HG03565 (cell line): Measurements from ENCODE around the gene ATP1A3.
A peak's percentile ranks its signal among the peaks of the same experiment; 100 is the strongest.

Source experiments
- ATAC-seq: cut with Tn5 transposase; IDR thresholded peaks from one replicate; pipeline ENCODE4 v1.9.1; 2021; ENCODE audit warnings: mild to moderate bottlenecking, moderate library complexity; ENCODE audit not compliant: unreplicated experiment

Gene ATP1A3

DNA sequence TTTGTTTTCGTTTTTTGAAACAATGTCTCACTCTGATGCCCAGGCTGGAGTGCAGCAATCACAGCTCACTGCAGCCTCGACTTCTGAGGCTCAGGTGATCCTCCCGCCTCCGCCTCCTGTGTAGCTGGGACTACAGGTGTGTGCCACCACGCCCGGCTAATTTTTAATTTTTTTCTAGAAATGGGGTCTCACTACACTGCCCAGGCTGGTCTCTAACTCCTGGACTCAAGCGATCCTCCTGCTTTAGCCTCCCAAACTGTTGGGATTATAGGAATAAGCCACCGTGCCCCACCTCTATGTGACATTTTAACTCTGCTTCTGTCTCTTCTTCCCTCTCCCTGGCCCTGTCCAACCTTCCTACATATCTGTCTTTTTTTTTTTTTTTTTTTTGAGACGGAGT lies 5.1 kb downstream of the ATP1A3 start:
- ATAC-seq = no peak

DNA sequence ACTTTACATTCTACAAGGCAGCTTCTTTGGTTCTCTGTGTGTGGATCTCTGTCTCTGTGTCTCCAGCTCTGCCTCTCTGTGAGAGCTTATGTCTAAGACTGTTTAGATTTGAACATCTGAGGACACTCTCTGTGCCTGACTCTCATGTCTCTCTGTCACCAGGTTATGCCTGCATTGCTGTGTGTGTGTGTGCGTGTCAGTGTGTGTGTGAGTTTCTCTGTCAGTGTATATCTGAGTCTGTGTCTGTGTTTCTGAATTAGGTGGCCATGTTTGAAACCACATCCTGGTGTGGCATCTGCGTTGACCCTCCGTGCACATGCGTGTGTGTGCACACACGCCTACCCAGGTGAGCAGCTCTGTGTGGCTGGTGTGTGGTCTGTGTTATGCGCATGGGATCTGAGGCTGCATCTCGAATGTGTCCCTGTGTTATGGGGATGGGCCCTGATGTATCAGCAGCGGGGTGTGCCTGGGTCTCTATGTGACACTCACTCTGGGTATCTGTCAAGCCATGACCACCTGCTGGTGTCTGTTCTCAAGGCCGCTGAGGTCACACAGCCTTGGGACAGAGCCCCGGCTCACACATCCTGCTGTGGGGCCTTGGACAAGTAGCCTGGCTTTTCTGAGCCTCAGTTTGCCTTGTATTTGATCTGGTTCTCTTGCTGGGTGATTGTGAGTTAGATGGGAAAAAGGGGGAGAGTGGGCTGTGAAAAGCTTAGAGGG lies 6.7 kb downstream of the ATP1A3 start:
- no peak for ATAC-seq

GRCh38 chr19:41984961-41985360 lies 9.1 kb downstream of the ATP1A3 start:
- ATAC-seq = no peak

DNA sequence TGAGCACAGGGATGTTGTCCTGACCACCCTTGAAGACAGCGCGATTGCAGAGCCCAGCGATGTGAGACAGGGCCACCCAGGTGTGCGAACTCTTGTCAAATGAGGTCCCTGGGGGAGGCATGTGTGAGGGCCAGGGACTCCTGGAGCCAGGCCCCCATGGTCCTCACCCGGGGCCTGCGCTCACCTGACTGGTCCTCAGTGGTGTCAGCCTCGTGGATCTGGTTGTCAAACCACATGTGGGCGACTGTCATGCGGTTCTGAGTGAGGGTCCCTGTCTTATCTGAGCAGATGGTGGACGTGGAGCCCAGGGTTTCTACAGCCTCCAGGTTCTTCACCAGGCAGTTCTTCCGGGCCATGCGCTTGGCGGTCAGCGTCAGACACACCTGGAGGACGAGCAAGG lies 12.3 kb downstream of the ATP1A3 start:
- ATAC-seq = no peak

DNA sequence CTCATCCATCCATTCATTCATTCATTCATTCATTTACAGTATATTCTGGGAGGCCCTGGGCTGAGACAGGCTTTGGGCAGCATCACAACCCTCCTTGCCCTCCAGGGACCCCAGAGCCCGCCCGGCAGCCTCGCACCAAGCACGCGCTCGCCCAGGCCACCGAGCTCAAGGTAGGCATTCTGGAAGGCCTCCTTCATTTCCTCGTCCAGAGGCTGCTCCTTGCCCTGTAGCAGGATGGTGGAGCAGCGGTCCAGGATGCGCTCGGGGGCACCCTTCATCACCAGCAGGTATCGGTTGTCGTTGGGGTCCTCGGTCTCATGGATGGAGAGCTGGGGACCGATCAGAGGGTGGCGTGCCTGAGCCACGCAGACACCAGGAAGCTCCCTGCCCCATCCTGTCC lies 15.6 kb downstream of the ATP1A3 start:
- no peak for ATAC-seq

GRCh38 chr19:41977916-41978315 lies 16.1 kb downstream of the ATP1A3 start:
- ATAC-seq = no peak

GRCh38 chr19:41974652-41975051 lies 19.4 kb downstream of the ATP1A3 start:
- ATAC-seq = no peak

- ATAC-seq = no peak
Observed at GRCh38 chr19:41971363-41971762, 22.7 kb downstream of the ATP1A3 start.

GRCh38 chr19:41969772-41970458 lies 24.1 kb downstream of the ATP1A3 start:
- no peak for ATAC-seq

- ATAC-seq = no peak
Observed at GRCh38 chr19:41968751-41969595, 25.1 kb downstream of the ATP1A3 start.

DNA sequence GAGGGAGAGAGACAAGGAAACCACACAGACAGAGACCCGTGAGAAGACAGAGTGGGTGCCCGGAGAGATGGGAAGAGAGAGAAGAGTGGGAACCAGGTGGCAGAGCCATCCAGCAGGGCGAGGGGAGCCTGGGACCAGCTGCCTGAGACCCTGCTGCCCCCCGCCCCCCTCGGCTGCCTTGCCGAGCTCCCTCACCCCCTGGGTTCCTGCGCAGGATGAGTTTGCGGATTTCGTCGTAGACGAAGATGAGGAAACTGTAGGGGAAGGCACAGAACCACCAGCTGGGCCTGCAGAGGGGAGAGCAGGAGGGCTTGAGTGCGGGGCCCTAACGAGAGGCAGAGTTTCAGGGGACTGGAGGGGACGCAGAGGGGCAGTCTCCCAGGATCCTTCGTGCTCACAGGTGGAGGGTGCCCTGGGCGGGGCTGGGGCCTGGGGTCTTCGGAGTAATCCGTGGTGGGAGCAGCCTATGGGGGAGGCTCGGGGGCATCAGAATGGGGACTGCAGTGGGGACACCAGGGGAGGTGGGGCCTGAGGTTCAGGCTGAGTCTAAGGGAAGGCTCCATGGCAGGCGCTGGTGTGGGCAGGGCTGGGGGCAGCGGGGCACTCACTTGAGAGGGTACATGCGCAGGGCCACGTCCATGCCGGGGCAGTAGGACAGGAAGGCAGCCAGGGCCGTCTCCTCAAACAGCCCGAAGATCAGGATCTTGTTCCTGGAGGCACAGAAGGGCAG lies 26.8 kb downstream of the ATP1A3 start:
- ATAC-seq = no peak

GRCh38 chr19:41965106-41965505 lies 28.9 kb downstream of the ATP1A3 start:
- no peak for ATAC-seq

DNA sequence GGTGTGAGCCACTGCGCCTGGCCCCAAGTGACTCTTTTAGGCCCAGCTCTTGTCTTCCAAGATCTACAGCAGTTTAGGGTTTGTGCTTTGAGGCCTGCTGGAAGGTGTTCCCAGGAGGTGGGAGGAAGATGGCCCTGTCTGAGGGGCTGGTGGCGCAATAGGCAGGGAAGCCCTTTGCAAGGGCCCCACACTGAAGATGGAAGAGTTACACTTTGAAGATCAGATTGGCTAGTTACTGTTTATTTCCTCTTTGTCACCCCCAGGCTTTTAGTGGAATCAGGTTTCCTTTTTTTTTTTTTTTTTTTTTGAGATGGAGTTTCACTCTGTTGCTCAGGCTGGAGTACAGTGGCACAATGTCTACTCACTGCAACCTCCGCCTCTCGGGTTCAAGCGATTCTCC lies 33.1 kb downstream of the ATP1A3 start:
- no peak for ATAC-seq

GRCh38 chr19:41959056-41960053 lies 34.7 kb downstream of the ATP1A3 start, which contains the start of gene RABAC1:
Gene RABAC1, minus strand, starts transcription at chr19:41959321. Its CDS starts 29 bp downstream, at chr19:41959292.
- peak; percentile 87 for ATAC-seq

DNA sequence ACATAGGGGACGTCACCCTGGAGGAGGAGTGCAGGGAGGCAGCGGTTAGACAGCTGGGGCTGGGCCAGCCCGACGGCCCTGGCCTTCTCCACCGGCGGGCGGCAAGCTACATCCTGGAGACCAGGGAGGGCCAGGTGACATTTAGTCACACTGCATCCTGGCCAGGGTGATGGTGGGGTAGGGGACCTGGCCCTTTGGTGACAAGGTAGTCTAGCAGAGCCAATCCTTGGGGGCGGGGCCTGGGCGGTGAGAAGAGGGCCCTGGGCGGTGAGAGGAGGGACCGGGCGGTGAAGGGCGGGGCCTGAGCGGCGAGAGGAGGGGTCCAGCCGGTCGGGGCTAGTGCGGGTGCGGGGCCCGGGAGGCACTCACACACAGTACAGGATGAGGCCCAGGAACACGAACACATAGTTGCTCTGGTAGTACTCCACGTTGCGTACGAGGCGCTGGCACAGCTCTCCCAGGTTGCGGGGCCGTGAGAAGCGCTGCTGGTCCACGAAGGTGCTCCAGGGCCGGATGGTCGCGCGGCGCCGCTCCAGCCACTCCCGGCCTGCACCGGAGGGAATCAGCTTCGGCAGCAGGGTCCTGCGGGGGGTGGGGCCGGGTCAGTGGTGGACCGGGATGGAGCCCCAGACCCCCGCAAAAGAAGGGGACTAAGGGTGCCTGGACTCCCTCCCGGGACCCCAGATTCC lies 35.5 kb downstream of the ATP1A3 start:
- ATAC-seq = no peak

GRCh38 chr19:41957838-41958366 lies 36.1 kb downstream of the ATP1A3 start:
- ATAC-seq = no peak

DNA sequence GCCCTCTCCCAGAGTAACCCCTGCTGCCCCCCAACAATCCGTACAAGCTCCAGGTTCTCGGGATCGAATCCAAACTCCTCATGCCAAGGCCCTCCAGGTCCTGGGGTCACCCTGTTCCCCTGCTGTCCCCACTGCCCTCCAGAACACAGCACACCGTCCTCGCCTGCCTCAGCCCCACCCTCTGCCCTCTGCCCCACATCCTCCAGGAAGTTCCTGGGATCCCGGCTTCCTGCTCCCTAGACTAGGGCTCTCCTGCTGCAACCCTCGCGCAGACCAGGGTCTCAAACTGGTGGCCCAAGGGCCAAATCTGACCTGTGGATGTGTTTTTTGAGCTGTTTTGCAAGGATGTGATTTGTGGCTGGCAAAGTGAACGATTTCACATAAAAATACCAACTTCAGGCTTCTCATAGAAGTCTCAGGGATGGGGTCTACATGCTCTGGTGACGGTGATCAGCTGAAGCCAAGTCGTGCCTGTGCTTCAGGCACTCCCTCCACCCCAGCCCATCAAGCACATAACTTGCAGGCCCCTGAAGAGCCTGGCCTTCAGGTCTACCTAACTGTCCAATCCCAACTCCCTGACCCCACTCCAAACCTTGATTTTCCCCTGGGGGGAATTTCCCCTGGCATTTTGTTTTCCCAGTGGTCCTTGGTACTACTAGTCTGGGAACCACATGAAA lies 36.7 kb downstream of the ATP1A3 start:
- no peak for ATAC-seq

DNA sequence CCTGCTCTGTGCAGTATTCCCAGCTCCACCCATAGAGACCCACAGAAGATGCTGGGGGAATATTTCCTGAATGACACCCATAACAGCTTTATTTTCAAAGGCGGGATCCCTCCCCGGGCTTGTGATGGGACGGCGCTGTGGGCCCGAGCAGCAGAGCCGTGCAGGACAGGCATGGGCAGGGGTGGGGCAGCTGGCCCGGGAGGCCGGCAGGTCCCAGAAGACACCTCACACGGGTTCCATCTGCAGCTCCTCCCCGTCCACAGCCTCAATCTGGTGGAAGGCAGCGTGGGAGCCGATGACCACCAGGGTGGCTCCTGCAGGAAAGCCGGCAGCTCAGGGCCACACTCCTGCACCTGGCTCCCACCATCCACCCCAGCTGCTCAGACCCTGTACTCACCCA lies 37.4 kb downstream of the ATP1A3 start:
- no peak for ATAC-seq
